Left lung (tissue), 10 donors: Measurements from ENCODE around the gene BDH2. TPM values are rescaled to one million over a fixed set of nuclear protein-coding genes. Genes with fewer than 3 reads are reported as not detected.

Experiments used
- ATAC-seq: fragments of 200-7000 bp; cut with Tn5 transposase; one replicate; pipeline ENCODE4 v1.9.1; 2020; ENCODE audit warnings: moderate library complexity
- DNase-seq, 4 donors: peaks; one replicate each; pipeline ENCODE4 v3.0.0-alpha.2; 2013 to 2020
- H3K27ac ChIP-seq, 2 donors: fragments of 200-600 bp; sonication (generic) in 1 of 2; one replicate each; pipeline versions ENCODE4 v1.5.0 to v1.8.0; 2020 to 2021
- H3K27me3 ChIP-seq, 2 donors: fragments of 200-600 bp; sonication (generic) in 1 of 2; one replicate each; pipeline versions ENCODE4 v1.5.0 to v1.8.0; 2020 to 2021
- H3K36me3 ChIP-seq, 2 donors: fragments of 200-600 bp; sonication (generic) in 1 of 2; one replicate each; pipeline versions ENCODE4 v1.5.0 to v1.8.0; 2020 to 2021
- H3K4me1 ChIP-seq, 2 donors: fragments of 200-600 bp; one replicate each; pipeline ENCODE4 v1.8.0; 2021
- H3K4me3 ChIP-seq, 2 donors: fragments of 200-600 bp; sonication (generic) in 1 of 2; one replicate each; pipeline versions ENCODE4 v1.5.0 to v1.8.0; 2020 to 2021; ENCODE audit warnings: mild to moderate bottlenecking in 1 of 2
- H3K9me3 ChIP-seq, 2 donors: fragments of 200-600 bp; sonication (generic) in 1 of 2; one replicate each; pipeline versions ENCODE4 v1.5.0 to v1.8.0; 2020 to 2021
- intact Hi-C, 2 donors: fragments of 100-400 bp; cut with DNase I; formaldehyde crosslinking; loops; one replicate each; pipeline versions ENCODE4 v1.11.2 to v1.14.2; 2022
- polyA plus RNA-seq, 6 donors: library from polyadenylated mRNA; unstranded; fragments of 120-200 nt; gene quantifications; one replicate each; pipeline ENCODE4 v1.2.1, GENCODE V29; 2013; ENCODE audit not compliant: insufficient read length in 6 of 6
- total RNA-seq, 2 donors: library from RNA; stranded (reverse); fragmentation: NEBNext Ultra II Directional; extraction: Animal tissue kit (Norgen Biotek cat#: 25700); gene quantifications; one replicate each; pipeline ENCODE4 v1.2.1, GENCODE V29; 2021
- TF ChIP-seq, protein P1 (sequence below), 2 donors: fragments of 200-600 bp; sonication (generic) in 1 of 2; IDR thresholded peaks; one replicate each; pipeline versions ENCODE4 v1.5.0 to v1.8.0; 2021; ENCODE audit warnings: antibody characterized with exemption in 2 of 2
- donor health status: DM: no; HTN: yes; CAD: no.
- donor health status: DM: no; HTN: no; CAD: no.

Gene BDH2
- total and polyA plus RNA-seq, 8 donors = 27.2 to 138 (median 113) TPM

DNA sequence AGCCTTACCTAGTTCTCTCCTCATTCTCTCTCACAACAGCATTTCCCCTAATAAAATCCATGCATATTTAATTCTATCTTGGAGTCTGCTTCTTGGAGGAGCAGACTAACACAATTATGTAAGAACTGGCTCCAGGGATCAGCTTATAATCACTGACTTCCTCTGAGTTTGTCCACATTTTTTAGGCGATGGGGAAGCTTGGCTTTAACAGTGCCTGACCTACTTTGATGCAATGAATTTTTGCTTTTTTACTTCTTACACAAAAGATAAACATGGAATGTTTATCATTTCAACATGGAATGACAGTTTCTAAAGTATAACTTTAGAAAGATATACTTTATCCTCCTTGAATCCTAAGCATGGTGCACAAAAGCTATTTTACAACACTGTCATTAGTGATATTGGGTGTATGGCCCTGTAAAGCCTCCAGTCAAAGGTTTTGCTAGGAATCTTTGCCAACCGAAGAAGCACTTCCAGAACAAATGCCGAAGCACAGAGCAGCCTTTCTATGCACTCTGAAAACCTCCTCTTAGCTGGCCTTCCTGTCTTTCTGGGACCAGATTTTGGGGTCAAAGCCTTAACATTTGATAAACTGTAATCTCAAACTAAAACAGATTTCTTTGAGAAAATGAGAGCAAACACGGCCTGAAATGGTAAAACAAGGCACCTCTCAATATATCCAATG lies 736 bp downstream of the BDH2 start:
- H3K4me1 ChIP-seq = peaks cover 0 to 11% of the 10 kb centered on the region in 2 donors
- peak; percentile 53 for ATAC-seq
- no peaks in the 10 kb centered on the region for H3K36me3 ChIP-seq
- DNase-seq = peak in 2 of 4 donors; percentile 10 to 32
- TF ChIP-seq, protein P1, sequence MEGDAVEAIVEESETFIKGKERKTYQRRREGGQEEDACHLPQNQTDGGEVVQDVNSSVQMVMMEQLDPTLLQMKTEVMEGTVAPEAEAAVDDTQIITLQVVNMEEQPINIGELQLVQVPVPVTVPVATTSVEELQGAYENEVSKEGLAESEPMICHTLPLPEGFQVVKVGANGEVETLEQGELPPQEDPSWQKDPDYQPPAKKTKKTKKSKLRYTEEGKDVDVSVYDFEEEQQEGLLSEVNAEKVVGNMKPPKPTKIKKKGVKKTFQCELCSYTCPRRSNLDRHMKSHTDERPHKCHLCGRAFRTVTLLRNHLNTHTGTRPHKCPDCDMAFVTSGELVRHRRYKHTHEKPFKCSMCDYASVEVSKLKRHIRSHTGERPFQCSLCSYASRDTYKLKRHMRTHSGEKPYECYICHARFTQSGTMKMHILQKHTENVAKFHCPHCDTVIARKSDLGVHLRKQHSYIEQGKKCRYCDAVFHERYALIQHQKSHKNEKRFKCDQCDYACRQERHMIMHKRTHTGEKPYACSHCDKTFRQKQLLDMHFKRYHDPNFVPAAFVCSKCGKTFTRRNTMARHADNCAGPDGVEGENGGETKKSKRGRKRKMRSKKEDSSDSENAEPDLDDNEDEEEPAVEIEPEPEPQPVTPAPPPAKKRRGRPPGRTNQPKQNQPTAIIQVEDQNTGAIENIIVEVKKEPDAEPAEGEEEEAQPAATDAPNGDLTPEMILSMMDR (IDR thresholded peaks at IDR 0.05) = no peak
- intact Hi-C loops = no loop called here
- no peaks in the 10 kb centered on the region for H3K9me3 ChIP-seq
- H3K27me3 ChIP-seq = no peaks in the 10 kb centered on the region
- H3K27ac ChIP-seq = peak overlapping the region; percentile 56 to 81
- H3K4me3 ChIP-seq = peak overlapping the region; percentile 25 to 46

GRCh38 chr4:103098341-103098740 lies 1.3 kb downstream of the BDH2 start:
- TF ChIP-seq, protein P1 (IDR thresholded peaks at IDR 0.05) = no peak
- peaks cover 0 to 11% of the 10 kb centered on the region in 2 donors for H3K4me1 ChIP-seq
- DNase-seq = no peak
- H3K9me3 ChIP-seq = no peaks in the 10 kb centered on the region
- H3K27ac ChIP-seq = no peak overlapping the region
- intact Hi-C loops = no loop called here
- no peaks in the 10 kb centered on the region for H3K36me3 ChIP-seq
- peak overlapping the region in 1 of 2 donors; percentile 46 for H3K4me3 ChIP-seq
- H3K27me3 ChIP-seq = no peaks in the 10 kb centered on the region
- ATAC-seq = no peak

DNA sequence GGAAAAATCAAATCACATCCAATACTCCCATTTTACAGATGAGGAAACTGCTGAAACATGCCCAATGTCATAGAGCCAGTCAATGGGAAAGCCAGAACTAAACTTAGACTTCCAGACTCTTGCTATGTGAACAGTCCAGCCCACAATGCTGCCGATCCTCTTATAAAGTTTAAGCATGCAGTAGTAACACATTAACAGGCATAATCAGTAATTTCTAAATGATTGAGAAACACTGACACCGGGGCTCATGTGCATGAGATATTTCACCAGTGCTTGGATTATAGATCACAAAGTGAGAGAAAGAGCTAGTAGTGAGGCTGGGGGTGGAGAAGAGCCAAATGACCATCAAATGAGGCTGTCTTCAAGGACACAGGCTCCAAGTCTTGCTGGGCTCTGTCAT lies 2.5 kb downstream of the BDH2 start:
- DNase-seq (no peak), ATAC-seq (no peak)
- no peak overlapping the region for H3K4me3 ChIP-seq
- H3K27ac ChIP-seq = no peak overlapping the region
- H3K9me3 ChIP-seq = no peaks in the 10 kb centered on the region
- intact Hi-C loops = no loop called here
- TF ChIP-seq, protein P1 (IDR thresholded peaks at IDR 0.05) = no peak
- H3K27me3 ChIP-seq = no peaks in the 10 kb centered on the region
- H3K36me3 ChIP-seq = no peaks in the 10 kb centered on the region
- peaks cover 0 to 11% of the 10 kb centered on the region in 2 donors for H3K4me1 ChIP-seq

DNA sequence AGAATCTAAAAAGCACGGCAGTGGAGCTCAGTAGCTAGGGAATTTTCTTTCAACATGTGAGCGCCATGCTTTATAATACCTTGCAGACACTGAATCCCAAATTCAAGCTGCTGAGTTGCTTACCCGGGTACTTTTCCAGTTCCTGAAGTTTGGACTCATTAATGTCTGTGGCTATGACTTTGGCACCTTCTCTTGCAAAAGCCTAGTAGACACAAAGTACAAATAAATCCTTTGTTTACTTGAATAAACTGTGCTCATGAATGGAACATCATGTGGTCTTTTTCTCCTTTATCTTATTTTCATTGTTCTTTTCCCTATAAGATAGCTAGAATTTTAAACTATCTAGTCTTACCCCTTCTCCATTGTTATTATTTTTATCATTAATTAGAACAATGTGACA lies 4.6 kb downstream of the BDH2 start:
- H3K9me3 ChIP-seq = no peaks in the 10 kb centered on the region
- ATAC-seq = no peak
- no peak overlapping the region for H3K27ac ChIP-seq
- TF ChIP-seq, protein P1 (IDR thresholded peaks at IDR 0.05) = no peak
- H3K27me3 ChIP-seq = no peaks in the 10 kb centered on the region
- intact Hi-C loops = no loop called here
- no peak for DNase-seq
- no peak overlapping the region for H3K4me3 ChIP-seq
- H3K4me1 ChIP-seq = peaks cover 0 to 11% of the 10 kb centered on the region in 2 donors
- H3K36me3 ChIP-seq = peaks cover 0 to 9% of the 10 kb centered on the region in 2 donors

- TF ChIP-seq, protein P1 (IDR thresholded peaks at IDR 0.05) = no peak
- Histone ChIP-seq H3K27me3 (no peaks in the 10 kb centered on the region), H3K27ac (no peak overlapping the region), H3K9me3 (no peaks in the 10 kb centered on the region), H3K4me3 (no peak overlapping the region), H3K36me3 (peaks cover 0 to 34% of the 10 kb centered on the region in 2 donors), H3K4me1 (no peaks in the 10 kb centered on the region)
- intact Hi-C loops = no loop called here
- no peak for DNase-seq
- no peak for ATAC-seq
These were observed 7.4 kb downstream of the BDH2 start for GRCh38 chr4:103092245-103092644.
